OCI-LY1 (cell line): ENCODE results near the gene UNC5A.

Experiments
- H2AFZ ChIP-seq: fragments of 200-600 bp; sonication (generic), shearing (Covaris generic); 2 replicates; pipeline ENCODE4 v1.6.0; 2014; ENCODE audit warnings: antibody characterized with exemption, mild to moderate bottlenecking, low read length
- H3F3A ChIP-seq: fragments of 200-600 bp; sonication (generic), shearing (Covaris generic); 2 replicates; pipeline ENCODE4 v1.6.0; 2014; ENCODE audit warnings: mild to moderate bottlenecking, antibody characterized with exemption, low read length, moderate library complexity; ENCODE audit not compliant: insufficient read depth
- H3K27ac ChIP-seq: fragments of 200-600 bp; sonication (generic); 2 replicates; pipeline ENCODE4 v1.5.1; 2014; ENCODE audit warnings: low read length, mixed run types, mild to moderate bottlenecking, low read depth; ENCODE audit not compliant: poor library complexity, severe bottlenecking
- H3K27me3 ChIP-seq: fragments of 200-600 bp; sonication (generic); 2 replicates; pipeline ENCODE4 v1.6.0; 2014; ENCODE audit warnings: antibody characterized with exemption, mild to moderate bottlenecking, low read length, moderate library complexity; ENCODE audit not compliant: insufficient read depth
- H3K36me3 ChIP-seq: fragments of 200-600 bp; sonication (generic); 2 replicates; pipeline ENCODE4 v1.6.1; 2014; ENCODE audit warnings: mild to moderate bottlenecking, antibody characterized with exemption, low read length, moderate library complexity, mixed read lengths; ENCODE audit not compliant: insufficient read depth
- H3K4me1 ChIP-seq: fragments of 200-600 bp; sonication (generic); 2 replicates; pipeline ENCODE4 v1.5.1; 2014; ENCODE audit warnings: mild to moderate bottlenecking, low read length, moderate library complexity; ENCODE audit not compliant: insufficient read depth, severe bottlenecking
- H3K4me2 ChIP-seq: fragments of 200-600 bp; sonication (generic), shearing (Covaris generic); 2 replicates; pipeline ENCODE4 v1.6.1; 2014; ENCODE audit warnings: low read length
- H3K4me3 ChIP-seq: fragments of 200-600 bp; sonication (generic); 2 replicates; pipeline ENCODE4 v1.5.1; 2014; ENCODE audit warnings: low read length, low read depth, mild to moderate bottlenecking, mixed read lengths; ENCODE audit not compliant: poor library complexity, severe bottlenecking
- H3K79me2 ChIP-seq: fragments of 200-600 bp; shearing (Covaris generic); 2 replicates; pipeline ENCODE4 v1.6.1; 2016; ENCODE audit warnings: mixed run types, low read length, mixed read lengths; ENCODE audit not compliant: insufficient read depth
- H3K9ac ChIP-seq: fragments of 200-600 bp; sonication (generic), shearing (Covaris generic); 2 replicates; pipeline ENCODE4 v1.6.1; 2014; ENCODE audit warnings: mild to moderate bottlenecking, low read length, mixed read lengths
- H3K9me2 ChIP-seq: fragments of 200-600 bp; sonication (generic), shearing (Covaris generic); 2 replicates; pipeline ENCODE4 v1.6.1; 2014; ENCODE audit warnings: low read depth, mild to moderate bottlenecking, low read length, mixed read lengths
- H3K9me3 ChIP-seq: fragments of 200-600 bp; shearing (Covaris generic); 2 replicates; pipeline ENCODE4 v1.6.1; 2014; ENCODE audit warnings: low read length, mixed read lengths
- H4K20me1 ChIP-seq: fragments of 200-600 bp; sonication (generic), shearing (Covaris generic); 2 replicates; pipeline ENCODE4 v1.6.0; 2016; ENCODE audit warnings: mild to moderate bottlenecking, low read length; ENCODE audit not compliant: insufficient read depth
- CTCF ChIP-seq: fragments of 200-600 bp; sonication (generic), shearing (Covaris generic); IDR thresholded peaks from 2 replicates; pipeline ENCODE4 v1.5.1; 2017; ENCODE audit warnings: mild to moderate bottlenecking, antibody characterized with exemption, low read length, moderate library complexity, mixed read lengths
- EZH2 ChIP-seq: fragments of 200-600 bp; sonication (generic), shearing (Covaris generic); IDR thresholded peaks from 2 replicates; pipeline ENCODE4 v1.8.0; 2017; ENCODE audit warnings: borderline replicate concordance, mixed run types, mild to moderate bottlenecking, antibody characterized with exemption, low read length, moderate library complexity, mixed read lengths

Gene UNC5A

GRCh38 chr5:176814313-176814685, 3.9 kb downstream of the UNC5A start:
- no peak overlapping the region for H3K4me2 ChIP-seq
- H3K9me3 ChIP-seq, result no peaks in the 10 kb centered on the region
- H3K27ac ChIP-seq, result no peak overlapping the region
- H3K9ac ChIP-seq, result no peak overlapping the region
- no peaks in the 10 kb centered on the region for H4K20me1 ChIP-seq
- no peak overlapping the region for H3K4me3 ChIP-seq
- TF ChIP-seq CTCF (no peak), EZH2 (no peak)
- H3K4me1 ChIP-seq, result peaks cover 4% of the 10 kb centered on the region
- no peaks in the 10 kb centered on the region for H3K79me2 ChIP-seq
- 0 out of 2 replicates have a peak, but pooled peaks cover 10% of the 10 kb centered on the region for H3K27me3 ChIP-seq
- H3K36me3 ChIP-seq, result no peaks in the 10 kb centered on the region
- H2AFZ ChIP-seq, result no peak overlapping the region
- H3K9me2 ChIP-seq, result no peaks in the 10 kb centered on the region
- no peaks in the 10 kb centered on the region for H3F3A ChIP-seq

GRCh38 chr5:176814836-176815438, 4.6 kb downstream of the UNC5A start:
- Histone ChIP-seq H3K27me3 (0 out of 2 replicates have a peak, but pooled peaks cover 10% of the 10 kb centered on the region), H3K9me2 (no peaks in the 10 kb centered on the region), H3K4me1 (peaks cover 4% of the 10 kb centered on the region), H3F3A (no peaks in the 10 kb centered on the region), H3K79me2 (no peaks in the 10 kb centered on the region), H3K27ac (no peak overlapping the region), H3K4me3 (no peak overlapping the region), H2AFZ (no peak overlapping the region), H3K36me3 (no peaks in the 10 kb centered on the region), H3K9me3 (no peaks in the 10 kb centered on the region), H3K9ac (no peak overlapping the region), H3K4me2 (no peak overlapping the region), H4K20me1 (no peaks in the 10 kb centered on the region)
- TF ChIP-seq EZH2 (no peak), CTCF (no peak)

DNA sequence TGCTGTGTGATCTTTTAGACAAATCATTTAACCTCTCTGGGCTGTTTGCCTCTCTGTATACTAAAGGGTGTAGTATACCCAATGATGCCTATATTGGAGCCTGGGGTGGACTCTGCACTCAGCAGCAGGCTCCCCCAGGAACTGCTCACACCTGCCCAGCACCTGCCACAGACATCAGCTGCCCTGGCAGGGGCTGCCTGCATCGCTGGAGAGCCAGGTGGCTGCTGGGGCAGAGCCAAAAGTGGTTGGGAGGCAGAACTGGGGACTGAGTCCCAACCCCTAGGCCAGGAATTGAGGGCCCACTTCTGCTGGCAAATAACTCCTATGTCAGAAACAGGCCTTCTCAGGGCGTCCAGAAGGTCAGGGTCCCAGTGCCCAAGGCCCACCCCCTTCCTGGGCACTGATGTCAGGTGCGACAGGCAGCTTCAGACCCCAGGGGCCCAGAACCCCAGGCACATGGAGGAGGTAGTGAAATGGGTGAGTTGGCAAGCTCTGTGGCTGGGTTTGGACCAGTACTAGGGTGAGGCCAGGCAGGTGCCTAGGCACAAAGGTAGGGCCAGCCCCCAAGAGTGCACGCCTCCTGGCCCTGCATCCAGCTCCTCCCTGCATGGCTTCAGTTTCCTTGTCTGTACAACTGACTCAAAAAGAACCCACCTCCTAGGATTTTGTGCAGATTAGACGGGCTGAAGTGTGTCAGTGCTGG, 5.8 kb downstream of the UNC5A start:
- Histone ChIP-seq H3K27ac (no peak overlapping the region), H2AFZ (no peak overlapping the region), H3K9ac (no peak overlapping the region), H3K79me2 (no peaks in the 10 kb centered on the region), H3K36me3 (no peaks in the 10 kb centered on the region), H3K9me2 (no peaks in the 10 kb centered on the region), H3K4me3 (no peak overlapping the region), H3K4me1 (peaks cover 4% of the 10 kb centered on the region), H3K9me3 (no peaks in the 10 kb centered on the region), H3K4me2 (no peak overlapping the region), H4K20me1 (no peaks in the 10 kb centered on the region), H3F3A (no peaks in the 10 kb centered on the region), H3K27me3 (0 out of 2 replicates have a peak, but pooled peaks cover 10% of the 10 kb centered on the region)
- TF ChIP-seq EZH2, result no peak
- TF ChIP-seq CTCF, result no peak
